WERI-Rb-1 (cell line): ENCODE measurements around the gene PANK1.

Experiments used
- DNase-seq: peaks from one replicate; pipeline ENCODE4 v3.0.0-alpha.2; 2020
- H3K27ac ChIP-seq: fragments of 250-450 bp; sonication (Bioruptor Pico); 2 replicates; pipeline ENCODE4 v1.5.1; 2020; ENCODE audit warnings: mild to moderate bottlenecking, moderate library complexity
- H3K27me3 ChIP-seq: fragments of 250-450 bp; sonication (Bioruptor Pico); 2 replicates; pipeline ENCODE4 v1.5.1; 2021; ENCODE audit warnings: mild to moderate bottlenecking, low read depth, moderate library complexity; ENCODE audit not compliant: insufficient read depth, severe bottlenecking
- H3K36me3 ChIP-seq: fragments of 250-450 bp; sonication (Bioruptor Pico); 2 replicates; pipeline ENCODE4 v1.5.1; 2020; ENCODE audit warnings: mild to moderate bottlenecking, moderate library complexity
- H3K4me3 ChIP-seq: 2 replicates; pipeline ENCODE4 v1.5.1; 2011; ENCODE audit warnings: low read depth, mild to moderate bottlenecking, control low read depth, low read length
- H3K9me3 ChIP-seq: fragments of 250-450 bp; sonication (Bioruptor Pico); 2 replicates; pipeline ENCODE4 v1.5.1; 2021; ENCODE audit warnings: mild to moderate bottlenecking, moderate library complexity; ENCODE audit not compliant: severe bottlenecking
- TF ChIP-seq, protein P1 (sequence below): IDR thresholded peaks from 2 replicates; pipeline ENCODE4 v1.5.1; 2011; ENCODE audit warnings: low read depth, mild to moderate bottlenecking, control low read depth, inconsistent platforms, low read length

The PANK1 gene

GRCh38 chr10:89651916-89652573 is 7.0 kb upstream of the PANK1 start:
- Histone ChIP-seq H3K36me3 (no peaks in the 10 kb centered on the region), H3K4me3 (no peak overlapping the region), H3K27me3 (no peaks in the 10 kb centered on the region), H3K27ac (no peak overlapping the region), H3K9me3 (peaks cover 4% of the 10 kb centered on the region)
- DNase-seq, result no peak
- TF ChIP-seq, protein P1, sequence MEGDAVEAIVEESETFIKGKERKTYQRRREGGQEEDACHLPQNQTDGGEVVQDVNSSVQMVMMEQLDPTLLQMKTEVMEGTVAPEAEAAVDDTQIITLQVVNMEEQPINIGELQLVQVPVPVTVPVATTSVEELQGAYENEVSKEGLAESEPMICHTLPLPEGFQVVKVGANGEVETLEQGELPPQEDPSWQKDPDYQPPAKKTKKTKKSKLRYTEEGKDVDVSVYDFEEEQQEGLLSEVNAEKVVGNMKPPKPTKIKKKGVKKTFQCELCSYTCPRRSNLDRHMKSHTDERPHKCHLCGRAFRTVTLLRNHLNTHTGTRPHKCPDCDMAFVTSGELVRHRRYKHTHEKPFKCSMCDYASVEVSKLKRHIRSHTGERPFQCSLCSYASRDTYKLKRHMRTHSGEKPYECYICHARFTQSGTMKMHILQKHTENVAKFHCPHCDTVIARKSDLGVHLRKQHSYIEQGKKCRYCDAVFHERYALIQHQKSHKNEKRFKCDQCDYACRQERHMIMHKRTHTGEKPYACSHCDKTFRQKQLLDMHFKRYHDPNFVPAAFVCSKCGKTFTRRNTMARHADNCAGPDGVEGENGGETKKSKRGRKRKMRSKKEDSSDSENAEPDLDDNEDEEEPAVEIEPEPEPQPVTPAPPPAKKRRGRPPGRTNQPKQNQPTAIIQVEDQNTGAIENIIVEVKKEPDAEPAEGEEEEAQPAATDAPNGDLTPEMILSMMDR, result no peak

- no peak overlapping the region for H3K4me3 ChIP-seq
- DNase-seq, result no peak
- TF ChIP-seq, protein P1, result no peak
- H3K27ac ChIP-seq, result no peak overlapping the region
- peaks cover 4% of the 10 kb centered on the region for H3K9me3 ChIP-seq
- no peaks in the 10 kb centered on the region for H3K36me3 ChIP-seq
- H3K27me3 ChIP-seq, result no peaks in the 10 kb centered on the region
Observed at GRCh38 chr10:89651205-89651915, 6.3 kb upstream of the PANK1 start.

DNA sequence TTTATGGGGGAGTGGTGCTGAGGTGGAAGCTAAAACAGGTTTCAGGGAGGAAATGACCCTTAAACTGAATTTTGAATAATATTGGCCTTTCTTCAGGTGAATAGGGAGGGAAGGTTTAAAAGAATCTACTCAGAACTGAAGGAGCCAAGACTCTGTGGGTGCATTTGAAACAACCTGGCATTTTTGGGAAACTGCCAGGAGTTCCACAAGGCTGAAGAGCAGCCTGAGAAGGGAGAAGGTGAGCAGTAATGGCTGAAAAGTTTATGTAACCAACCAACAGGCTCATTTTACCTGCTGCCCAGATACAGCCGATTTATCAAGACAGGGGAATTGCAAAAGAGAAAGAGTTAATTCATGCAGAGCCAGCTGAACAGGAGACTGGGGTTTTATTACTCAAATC is 4.0 kb upstream of the PANK1 start:
- H3K9me3 ChIP-seq, result no peaks in the 10 kb centered on the region
- TF ChIP-seq, protein P1, result no peak
- H3K27me3 ChIP-seq, result no peaks in the 10 kb centered on the region

GRCh38 chr10:89648074-89648473 is 3.0 kb upstream of the PANK1 start:
- DNase-seq, result no peak
- TF ChIP-seq, protein P1, result no peak
- Histone ChIP-seq H3K4me3 (no peak overlapping the region), H3K27me3 (no peaks in the 10 kb centered on the region), H3K27ac (no peak overlapping the region), H3K9me3 (no peaks in the 10 kb centered on the region), H3K36me3 (0 out of 2 replicates have a peak, but pooled peaks cover 3% of the 10 kb centered on the region)

More for the DNA sequence above, 4.0 kb upstream of the PANK1 start:
- H3K36me3 ChIP-seq, result 0 out of 2 replicates have a peak, but pooled peaks cover 3% of the 10 kb centered on the region
- no peak overlapping the region for H3K27ac ChIP-seq
- H3K4me3 ChIP-seq, result no peak overlapping the region
- DNase-seq, result no peak

- H3K36me3 ChIP-seq, result 0 out of 2 replicates have a peak, but pooled peaks cover 3% of the 10 kb centered on the region
- TF ChIP-seq, protein P1, result no peak
- no peaks in the 10 kb centered on the region for H3K27me3 ChIP-seq
- no peak overlapping the region for H3K4me3 ChIP-seq
- no peaks in the 10 kb centered on the region for H3K9me3 ChIP-seq
- H3K27ac ChIP-seq, result no peak overlapping the region
- peak; percentile 29 for DNase-seq
Observed at GRCh38 chr10:89646889-89647657, 2.0 kb upstream of the PANK1 start.
